Activated CD8-positive, alpha-beta T cell treated with anti-CD3 and anti-CD28 coated beads for 36 hours (primary cell): ENCODE measurements around the gene C1orf232. TPM values are rescaled to one million over a fixed set of nuclear protein-coding genes. Genes with fewer than 3 reads are reported as not detected.
A peak's percentile ranks its signal among the peaks of the same experiment; 100 is the strongest.

Experiments
- ATAC-seq: fragments of 200-7000 bp; cut with Tn5 transposase; one replicate; pipeline ENCODE4 v1.10.0; 2021; ENCODE audit warnings: mild to moderate bottlenecking, moderate library complexity
- CTCF ChIA-PET: fragments of 350-600 bp; sonication (Branson Sonifier 250); formaldehyde crosslinking; loops from one replicate; lab custom pipeline; 2021; ENCODE audit warnings: antibody characterized with exemption; lab: Charles Lee
- POLR2A ChIA-PET: fragments of 350-600 bp; sonication (Branson Sonifier 250); formaldehyde crosslinking; loops from one replicate; lab custom pipeline; 2021; ENCODE audit warnings: antibody characterized with exemption; lab: Charles Lee
- DNase-seq: peaks from one replicate; pipeline ENCODE4 v3.0.0-alpha.2; 2020
- H3K27ac Mint-ChIP-seq: one replicate; pipeline ENCODE4 v1.8.0; 2021; ENCODE audit warnings: mild to moderate bottlenecking, mixed read lengths
- H3K27me3 Mint-ChIP-seq: one replicate; pipeline ENCODE4 v1.8.0; 2021; ENCODE audit warnings: mixed read lengths
- H3K36me3 Mint-ChIP-seq: one replicate; pipeline ENCODE4 v1.8.0; 2021; ENCODE audit warnings: low read depth, mixed read lengths
- H3K4me1 Mint-ChIP-seq: one replicate; pipeline ENCODE4 v1.8.0; 2021; ENCODE audit warnings: low read depth, mixed read lengths
- H3K4me3 Mint-ChIP-seq: one replicate; pipeline ENCODE4 v1.8.0; 2021; ENCODE audit warnings: mild to moderate bottlenecking, moderate library complexity, mixed read lengths
- H3K9me3 Mint-ChIP-seq: one replicate; pipeline ENCODE4 v1.8.0; 2021; ENCODE audit warnings: mixed read lengths
- CTCF ChIP-seq: fragments of 200-600 bp; IDR thresholded peaks from one replicate; pipeline ENCODE4 v1.8.0; 2022; ENCODE audit warnings: antibody characterized with exemption, mild to moderate bottlenecking
- intact Hi-C: fragments of 100-400 bp; cut with micrococcal nuclease; formaldehyde crosslinking; loops from one replicate; pipeline ENCODE4 v1.10.0; 2022
- total RNA-seq, 2 experiments: library from RNA; stranded (reverse); gene quantifications; one replicate each; pipeline ENCODE4 v1.2.3, GENCODE V29; 2021

Gene C1orf232
- total RNA-seq, 2 experiments from 2014 or later, result not detected

- ATAC-seq (peak; percentile 55), DNase-seq (no peak)
- Mint-ChIP-seq H3K36me3 (no peaks in the 10 kb centered on the region), H3K9me3 (no peaks in the 10 kb centered on the region), H3K27me3 (no peaks in the 10 kb centered on the region), H3K4me3 (no peak overlapping the region), H3K27ac (no peak overlapping the region), H3K4me1 (peaks cover 13% of the 10 kb centered on the region)
- intact Hi-C loops, result no loop called here
- TF ChIP-seq CTCF, result no peak
- ChIA-PET CTCF (interaction anchor here (0.7 to 2.6 kb wide), 10 partner anchors 9 to 225 kb away, joined by 3 to 15 read pairs (median 4); partner anchors contain the start of genes C1orf232, CEP85, PDIK1L and ZNF593), POLR2A (interaction anchor here (0.7 to 1.8 kb wide), 5 partner anchors 9 to 30 kb away, joined by 3 to 5 read pairs (median 3); no protein-coding TSS in a partner anchor)
Observed at GRCh38 chr1:26138974-26139558, 29.7 kb downstream of the C1orf232 start.

- Mint-ChIP-seq H3K27me3 (no peaks in the 10 kb centered on the region), H3K4me3 (no peak overlapping the region), H3K27ac (no peak overlapping the region), H3K9me3 (no peaks in the 10 kb centered on the region), H3K36me3 (no peaks in the 10 kb centered on the region), H3K4me1 (peaks cover 13% of the 10 kb centered on the region)
- TF ChIP-seq CTCF, result no peak
- DNase-seq (no peak), ATAC-seq (no peak)
- POLR2A ChIA-PET, result no interaction called here
- intact Hi-C loops, result no loop called here
- CTCF ChIA-PET, result interaction anchor here (1.1 kb wide), 1 partner anchor 13 kb away, joined by 3 read pairs; no protein-coding TSS in a partner anchor
Observed at GRCh38 chr1:26134466-26134865, 34.3 kb downstream of the C1orf232 start.

- POLR2A ChIA-PET, result no interaction called here
- no peaks in the 10 kb centered on the region for H3K36me3 Mint-ChIP-seq
Observed at GRCh38 chr1:26132834-26133167, 36.0 kb downstream of the C1orf232 start.

GRCh38 chr1:26132128-26132833 is 36.5 kb downstream of the C1orf232 start:
- no peaks in the 10 kb centered on the region for H3K9me3 Mint-ChIP-seq
- H3K4me1 Mint-ChIP-seq, result peaks cover 14% of the 10 kb centered on the region
- no peak for TF ChIP-seq CTCF
- POLR2A ChIA-PET, result no interaction called here
- DNase-seq (no peak), ATAC-seq (no peak)
- no peak overlapping the region for H3K27ac Mint-ChIP-seq
- H3K27me3 Mint-ChIP-seq, result peaks cover 2% of the 10 kb centered on the region
- no peaks in the 10 kb centered on the region for H3K36me3 Mint-ChIP-seq
- H3K4me3 Mint-ChIP-seq, result no peak overlapping the region
- intact Hi-C loops, result no loop called here
- CTCF ChIA-PET, result interaction anchor here (0.8 to 2.3 kb wide), 7 partner anchors 11 to 285 kb away, joined by 3 to 12 read pairs (median 3); partner anchors contain the start of genes CEP85 and ZNF593

More at GRCh38 chr1:26132834-26133167, 36.0 kb downstream of the C1orf232 start:
- no peak for TF ChIP-seq CTCF
- ATAC-seq, result no peak
- intact Hi-C loops, result no loop called here
- H3K27ac Mint-ChIP-seq, result no peak overlapping the region
- peaks cover 2% of the 10 kb centered on the region for H3K27me3 Mint-ChIP-seq
- peaks cover 9% of the 10 kb centered on the region for H3K4me1 Mint-ChIP-seq
- no peak for DNase-seq
- no peaks in the 10 kb centered on the region for H3K9me3 Mint-ChIP-seq
- CTCF ChIA-PET, result interaction anchor here (0.8 to 2.3 kb wide), 7 partner anchors 11 to 284 kb away, joined by 3 to 12 read pairs (median 3); partner anchors contain the start of genes CEP85 and ZNF593
- no peak overlapping the region for H3K4me3 Mint-ChIP-seq

GRCh38 chr1:26130695-26131094 is 38.1 kb downstream of the C1orf232 start:
- no peak overlapping the region for H3K27ac Mint-ChIP-seq
- DNase-seq (no peak), ATAC-seq (no peak)
- H3K4me3 Mint-ChIP-seq, result no peak overlapping the region
- peaks cover 24% of the 10 kb centered on the region for H3K4me1 Mint-ChIP-seq
- ChIA-PET CTCF (interaction anchor here (1.0 to 13.9 kb wide), 4 partner anchors 9 to 39 kb away, joined by 4 to 164 read pairs (median 9); partner anchors contain the start of gene ZNF593), POLR2A (no interaction called here)
- no peaks in the 10 kb centered on the region for H3K9me3 Mint-ChIP-seq
- intact Hi-C loops, result no loop called here
- H3K27me3 Mint-ChIP-seq, result peaks cover 2% of the 10 kb centered on the region
- TF ChIP-seq CTCF, result no peak
- H3K36me3 Mint-ChIP-seq, result no peaks in the 10 kb centered on the region
